ENCODE data around the gene RNF103.
"Not testable (repeated sequence)": the region's sequence is repeated elsewhere in the genome, so short reads cannot be mapped to it uniquely, and the experiment has no call there.

The RNF103 gene

GRCh38 chr2:86622519-86623042 is 1.1 kb downstream of the RNF103 start:
- DNase-seq, result peak; percentile 32

DNA sequence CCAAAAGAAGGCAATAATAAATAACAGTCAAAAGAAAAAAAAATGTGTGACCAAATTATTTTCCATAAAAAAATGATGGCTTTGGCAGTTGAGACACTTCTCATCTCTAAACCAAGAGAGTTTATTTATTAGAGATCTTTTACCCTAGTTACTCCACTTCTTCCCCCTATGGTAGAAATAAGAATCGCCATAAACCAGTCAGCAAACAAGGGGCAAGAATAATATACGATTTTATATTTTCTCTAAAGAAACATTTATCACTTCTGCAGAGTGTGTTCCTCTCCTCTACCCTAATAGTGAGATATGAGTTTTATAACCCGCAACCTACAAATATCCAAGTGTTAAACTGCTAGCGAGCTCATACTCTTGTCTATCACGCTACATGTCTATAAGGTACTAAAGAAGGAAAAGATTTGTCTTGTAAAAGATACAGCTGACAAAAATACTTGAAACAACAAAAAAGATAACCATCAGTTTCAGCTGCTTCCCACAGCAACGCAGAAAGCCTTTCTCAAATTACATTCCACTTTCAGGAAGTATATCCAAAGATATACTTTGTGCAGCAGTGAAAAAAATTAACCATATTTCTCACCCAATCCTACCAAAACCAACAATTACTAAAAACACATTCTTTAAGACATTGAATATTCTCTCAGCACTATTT is 2.3 kb downstream of the RNF103 start:
- no peak for DNase-seq

- DNase-seq, result no peak
Measured at GRCh38 chr2:86617738-86618137, 5.9 kb downstream of the RNF103 start.

GRCh38 chr2:86617153-86617552 is 6.5 kb downstream of the RNF103 start:
- DNase-seq, result no peak

GRCh38 chr2:86616502-86616901 is 7.2 kb downstream of the RNF103 start:
- DNase-seq, result no peak

DNA sequence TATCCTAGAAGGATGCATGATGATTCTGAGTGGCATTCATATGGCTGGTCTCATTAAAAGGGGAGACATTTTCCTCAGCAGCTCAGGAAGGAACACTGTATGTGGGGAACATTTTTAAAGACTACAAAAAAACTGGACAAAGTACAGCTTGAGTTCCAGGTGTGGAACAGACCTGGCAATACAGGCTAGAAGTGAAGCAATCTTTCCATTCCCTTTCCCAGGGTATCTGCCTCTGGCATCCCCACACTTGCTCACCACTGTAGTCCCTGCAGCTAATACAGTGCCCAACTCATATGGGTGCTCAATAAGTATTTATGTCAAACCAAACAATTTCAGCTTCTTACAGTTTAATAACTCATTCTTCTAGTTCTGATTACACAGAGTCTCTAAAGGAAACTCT is 8.1 kb downstream of the RNF103 start:
- DNase-seq, result no peak

DNA sequence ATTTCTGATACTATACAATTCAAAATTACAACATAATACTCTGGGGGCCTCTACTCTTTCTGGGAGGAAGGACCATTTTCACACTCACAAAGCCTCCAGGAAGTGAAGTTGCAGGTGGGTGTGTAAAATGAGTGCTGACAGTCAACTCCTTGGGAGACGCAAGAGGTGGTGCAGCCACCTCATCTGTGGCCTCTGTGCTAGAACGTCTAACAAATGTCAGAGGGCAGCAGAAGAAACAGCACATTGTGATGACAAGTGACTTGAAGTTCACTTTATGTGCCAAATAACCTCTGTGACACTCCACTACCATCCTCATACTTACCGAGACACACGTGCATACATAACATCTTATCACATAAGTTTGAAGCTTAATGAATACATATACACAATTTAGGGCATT is 10.2 kb downstream of the RNF103 start:
- DNase-seq, result no peak

DNA sequence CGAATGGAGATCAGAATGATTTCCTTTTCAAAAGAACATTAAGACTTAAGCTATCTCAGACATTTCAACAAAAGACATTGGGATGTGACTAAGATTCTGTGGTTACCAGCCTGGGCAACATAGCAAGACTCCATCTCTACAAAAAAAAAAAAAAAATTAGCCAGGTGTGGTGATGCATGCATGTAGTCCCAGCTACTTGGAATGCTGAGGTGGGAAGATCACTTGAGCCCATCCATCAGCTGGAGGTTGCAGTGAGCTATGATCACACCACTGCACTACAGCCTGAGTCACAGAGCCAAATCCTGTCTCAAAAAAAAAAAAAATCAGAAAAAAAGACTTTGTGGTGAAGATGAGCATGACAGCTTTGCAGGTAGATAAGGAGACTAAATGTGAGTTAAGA is 12.8 kb downstream of the RNF103 start:
- no peak for DNase-seq

- no peak for DNase-seq
Measured at GRCh38 chr2:86608832-86609410, 14.7 kb downstream of the RNF103 start.

DNA sequence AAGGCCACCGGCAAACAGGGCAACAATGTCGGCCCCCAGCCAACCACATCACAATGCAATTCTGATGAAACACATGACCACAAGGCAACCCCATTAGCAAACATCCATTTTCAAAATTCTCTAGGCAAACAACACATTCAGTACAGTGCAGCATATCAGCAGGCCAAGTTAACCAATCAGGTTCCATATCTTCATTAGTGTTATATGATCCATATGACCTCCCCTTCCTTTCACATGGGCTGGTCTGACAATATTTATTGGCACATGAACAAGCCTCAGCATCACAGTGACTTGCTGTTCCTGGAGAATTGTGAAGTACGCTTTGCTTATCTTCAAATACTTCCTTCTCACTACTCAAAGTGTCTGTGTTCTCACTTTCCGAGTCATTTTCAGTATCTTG is 19.8 kb downstream of the RNF103 start:
- no peak for DNase-seq

DNA sequence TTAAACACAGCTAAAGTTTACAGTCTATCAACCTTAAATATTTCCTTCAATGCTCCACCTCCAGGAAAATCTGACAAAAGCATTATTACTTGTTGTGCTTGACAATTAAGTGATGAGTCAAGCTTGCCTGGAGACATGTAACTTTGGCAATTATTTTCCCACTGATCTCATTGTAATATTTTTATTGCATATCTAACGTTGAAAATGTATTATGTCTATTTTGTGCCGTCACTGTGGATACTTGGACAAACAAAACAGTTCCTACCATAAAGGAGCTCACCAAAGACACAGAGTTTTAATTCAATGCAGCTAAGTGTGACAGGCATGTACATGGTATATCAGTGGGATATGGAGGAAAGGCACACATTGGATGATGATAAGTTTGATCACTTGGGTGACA is 24.7 kb downstream of the RNF103 start:
- DNase-seq, result no peak

DNA sequence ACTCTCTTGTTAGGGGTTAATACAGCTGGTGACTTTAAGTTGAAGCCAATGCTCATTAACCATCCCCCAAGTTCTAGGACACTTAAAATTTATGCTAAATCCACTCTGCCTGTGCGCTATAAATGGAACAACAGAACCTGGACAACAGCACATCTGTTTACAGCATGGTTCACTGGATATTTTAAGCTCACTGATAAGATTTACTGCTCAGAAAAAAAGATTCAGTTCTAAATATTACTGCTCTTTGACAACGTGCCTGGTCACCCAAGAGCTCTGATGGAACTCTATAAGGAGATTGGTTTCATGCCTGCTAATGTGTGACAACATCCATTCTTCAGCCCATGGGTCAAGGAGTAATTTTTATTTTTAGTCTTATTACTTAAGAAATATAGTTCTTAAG is 27.5 kb downstream of the RNF103 start:
- DNase-seq, result no peak

GRCh38 chr2:86593266-86593665 is 30.4 kb downstream of the RNF103 start:
- no peak for DNase-seq

- DNase-seq, result no peak
Measured at GRCh38 chr2:86592547-86593230, 31.0 kb downstream of the RNF103 start.

DNA sequence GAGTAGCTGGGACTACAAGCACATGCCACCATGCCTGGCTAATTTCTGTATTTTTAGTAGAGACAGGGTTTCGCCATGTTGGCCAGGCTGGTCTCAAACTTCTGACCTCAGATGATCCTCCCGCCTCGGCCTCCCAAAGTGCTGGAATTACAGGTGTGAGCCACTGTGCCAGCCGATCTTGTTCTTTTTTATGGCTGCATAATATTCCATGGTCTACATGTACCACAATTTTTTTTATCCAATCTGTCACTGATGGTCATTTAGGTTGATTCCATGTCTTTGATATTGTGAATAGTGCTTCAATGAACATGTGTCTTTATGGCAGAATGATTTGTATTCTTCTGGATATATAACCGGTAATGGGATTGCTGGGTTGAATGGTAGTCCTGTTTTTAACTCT is 34.0 kb downstream of the RNF103 start:
- not testable (repeated sequence) for DNase-seq

- peak; percentile 33 for DNase-seq
Measured at GRCh38 chr2:86584151-86584913, 39.3 kb downstream of the RNF103 start.

DNA sequence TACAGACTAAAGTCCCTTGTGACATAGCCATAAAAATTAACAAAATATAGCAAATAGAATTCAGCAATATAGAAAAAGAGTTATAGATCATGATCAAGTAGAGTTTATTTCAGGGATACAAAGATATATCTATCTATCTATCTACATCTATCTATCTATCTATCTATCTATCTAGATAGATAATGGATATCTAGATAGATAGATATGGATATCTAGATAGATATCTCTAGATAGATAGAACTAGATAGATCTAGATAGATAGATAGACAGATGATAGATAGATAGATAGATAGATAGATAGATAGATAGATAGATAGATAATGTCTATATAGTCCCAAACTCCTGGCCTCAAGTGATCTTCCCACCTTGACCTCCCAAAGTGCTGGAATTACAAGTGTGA is 43.1 kb downstream of the RNF103 start:
- DNase-seq, result no peak

GRCh38 chr2:86577817-86578456 is 45.7 kb downstream of the RNF103 start:
- DNase-seq, result no peak

GRCh38 chr2:86570059-86570458 is 53.6 kb downstream of the RNF103 start:
- DNase-seq, result no peak

- no peak for DNase-seq
Measured at GRCh38 chr2:86566821-86567190, 56.9 kb downstream of the RNF103 start.

DNA sequence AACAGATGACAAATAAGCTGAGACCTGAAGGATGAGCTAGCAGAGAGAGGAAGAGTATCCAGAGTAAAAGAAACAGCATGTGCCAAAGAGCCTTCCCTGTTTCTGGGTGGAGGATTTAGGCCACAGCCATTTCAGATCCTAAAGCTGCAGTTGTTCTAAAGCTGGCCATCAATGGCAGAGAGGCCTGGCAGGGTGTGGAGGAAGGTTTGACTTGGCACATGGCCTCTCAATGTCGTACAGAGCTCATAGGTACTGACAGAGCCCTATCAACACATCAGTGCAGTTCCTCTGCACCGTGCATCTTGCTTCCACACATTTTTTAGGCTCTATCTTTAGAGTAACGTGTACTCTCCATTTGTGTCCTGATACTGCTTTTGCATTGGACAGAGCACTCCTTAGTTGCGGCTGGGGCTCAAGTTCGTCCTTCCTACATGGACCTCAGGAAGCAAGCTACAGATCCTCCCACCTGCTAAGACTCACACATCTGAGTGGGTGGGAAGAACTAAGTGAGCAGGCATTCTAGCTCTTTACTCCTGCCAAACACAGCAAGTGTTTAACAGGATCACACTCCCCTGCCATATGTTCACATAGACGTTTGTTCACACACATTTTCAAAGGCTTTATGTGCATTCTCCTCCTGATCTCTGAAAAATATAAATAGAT is 57.4 kb downstream of the RNF103 start:
- DNase-seq, result no peak

DNA sequence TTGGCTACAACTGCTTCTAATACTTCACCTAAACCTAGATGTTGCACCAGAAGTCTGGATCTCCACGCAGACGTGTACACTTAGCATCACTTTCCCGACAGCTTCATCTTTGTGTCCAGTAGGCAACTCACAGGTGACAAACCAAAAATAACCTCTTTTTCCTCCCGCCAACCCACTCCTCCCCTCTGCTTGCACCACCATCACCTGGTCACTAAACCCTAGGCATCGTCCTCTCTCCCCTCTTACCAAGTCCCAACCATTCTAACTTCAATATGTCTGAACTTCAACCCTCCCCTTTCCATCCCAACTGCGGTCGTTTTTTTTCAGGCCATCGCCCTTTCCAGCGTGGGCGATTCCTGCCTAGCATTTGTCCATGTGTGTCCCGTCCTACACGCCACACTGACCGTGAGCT is 60.0 kb downstream of the RNF103 start:
- no peak for DNase-seq

All from CD4-positive, alpha-beta T cell treated with Interleukin-6 for 4 hours (primary cell).